NCI-H524 treated with DMSO at 0.1 percent for 48 hours (cell line): Measurements from ENCODE around the gene MRTFA.
"Not testable (repeated sequence)": the region's sequence is repeated elsewhere in the genome, so short reads cannot be mapped to it uniquely, and the experiment has no call there.

Experiments used
- DNase-seq: peaks from one replicate; lab custom pipeline; 2025; lab: John Stamatoyannopoulos, UW

Gene MRTFA

DNA sequence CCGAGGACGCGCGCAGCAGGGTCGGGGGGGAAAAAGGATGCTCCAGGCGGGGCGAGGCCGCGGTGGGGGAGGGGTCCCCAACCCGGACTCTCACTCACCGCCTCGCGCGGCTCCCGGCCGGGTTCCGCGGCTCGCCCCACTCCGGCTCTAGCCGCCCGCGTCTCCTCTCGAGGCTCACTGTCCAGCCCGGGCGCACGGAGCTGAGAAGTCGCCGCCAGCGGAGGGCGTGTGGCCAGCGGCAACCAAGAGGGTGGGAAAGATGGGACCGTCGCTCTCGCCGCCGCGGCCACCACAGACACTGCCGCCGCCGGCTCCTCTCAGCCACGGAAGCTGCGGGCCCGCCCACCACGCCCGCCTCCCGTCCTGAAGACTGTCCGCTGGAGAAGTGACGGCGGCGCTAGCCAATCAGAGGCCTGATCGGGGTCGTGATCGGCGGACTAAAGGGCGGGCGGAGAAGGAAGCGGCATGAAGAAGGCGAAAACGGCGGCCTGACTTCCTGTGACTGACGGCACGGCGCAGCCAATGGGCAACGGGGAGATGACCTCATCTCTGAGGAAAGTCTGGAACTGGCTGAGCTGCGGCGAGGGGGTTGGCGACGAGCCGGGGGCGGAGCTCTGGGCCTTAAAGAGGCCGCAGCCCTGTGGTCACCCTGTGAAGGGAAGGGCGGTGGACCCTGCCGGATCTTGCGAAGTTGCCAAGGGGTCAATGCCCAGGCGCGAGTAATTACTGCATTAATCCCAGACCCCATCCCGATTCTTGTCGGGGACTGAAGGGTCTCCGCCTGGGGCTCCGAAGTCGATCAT lies at the start of gene MRTFA:
Gene MRTFA, minus strand, starts transcription at position 340 of the 803 bp plus-strand sequence.
- peak; percentile 97 for DNase-seq

DNA sequence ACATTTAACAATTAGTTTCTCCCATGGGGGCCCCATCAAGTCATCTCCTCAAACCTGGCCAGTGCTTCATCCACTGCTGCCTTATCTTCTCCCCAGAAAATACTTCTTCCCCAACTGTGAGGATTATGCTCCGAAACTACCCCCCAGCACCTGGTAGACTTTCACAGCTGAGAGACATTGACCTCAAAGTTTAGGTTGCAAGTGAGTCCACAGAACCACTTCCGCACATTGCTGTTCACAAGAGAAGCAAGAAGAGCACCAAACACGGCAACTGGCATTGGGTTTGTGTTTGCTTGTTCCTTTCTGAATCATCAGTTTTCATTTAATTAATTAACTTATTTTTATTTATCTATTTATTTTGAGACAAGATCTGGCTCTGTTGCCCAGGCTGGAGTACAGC lies 48.9 kb upstream of the MRTFA start:
- no peak for DNase-seq

GRCh38 chr22:40684728-40685127 lies 48.2 kb upstream of the MRTFA start:
- peak; percentile 65 for DNase-seq

- DNase-seq = no peak
Measured at GRCh38 chr22:40681451-40681850, 44.9 kb upstream of the MRTFA start.

GRCh38 chr22:40680819-40681183 lies 44.3 kb upstream of the MRTFA start:
- no peak for DNase-seq

GRCh38 chr22:40679964-40680818 lies 43.7 kb upstream of the MRTFA start:
- DNase-seq = peak; percentile 51

DNA sequence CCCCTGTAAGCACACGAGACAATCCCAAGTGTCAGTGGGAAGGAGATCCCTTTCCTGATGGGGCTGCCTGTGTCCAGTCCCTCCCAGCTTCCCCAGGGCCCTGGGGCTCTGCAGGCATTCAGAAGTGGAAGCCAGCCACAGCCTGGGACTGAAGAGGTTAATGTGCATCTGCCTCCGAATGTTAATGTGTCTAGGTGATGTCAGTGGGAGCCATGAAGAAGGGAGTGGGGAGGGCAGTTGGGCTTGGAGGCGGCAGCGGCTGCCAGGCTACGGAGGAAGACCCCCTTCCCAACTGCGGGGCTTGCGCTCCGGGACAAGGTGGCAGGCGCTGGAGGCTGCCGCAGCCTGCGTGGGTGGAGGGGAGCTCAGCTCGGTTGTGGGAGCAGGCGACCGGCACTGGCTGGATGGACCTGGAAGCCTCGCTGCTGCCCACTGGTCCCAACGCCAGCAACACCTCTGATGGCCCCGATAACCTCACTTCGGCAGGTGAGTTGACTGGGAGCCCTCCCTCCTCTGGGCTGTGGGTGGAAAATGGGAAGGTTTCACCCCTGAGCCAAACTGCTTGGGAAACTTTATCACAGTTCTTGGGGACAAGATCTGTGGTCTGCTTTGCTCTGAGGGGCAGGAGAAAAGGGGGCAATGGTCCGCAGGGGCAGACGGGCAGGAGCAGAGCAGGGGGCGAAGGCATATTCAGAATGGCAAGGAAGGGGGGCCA lies 42.9 kb upstream of the MRTFA start, which contains the start of gene MCHR1:
Gene MCHR1, plus strand, starts transcription at position 236 of the 715 bp plus-strand sequence. Its CDS starts 169 bp downstream, at position 405.
- no peak for DNase-seq

DNA sequence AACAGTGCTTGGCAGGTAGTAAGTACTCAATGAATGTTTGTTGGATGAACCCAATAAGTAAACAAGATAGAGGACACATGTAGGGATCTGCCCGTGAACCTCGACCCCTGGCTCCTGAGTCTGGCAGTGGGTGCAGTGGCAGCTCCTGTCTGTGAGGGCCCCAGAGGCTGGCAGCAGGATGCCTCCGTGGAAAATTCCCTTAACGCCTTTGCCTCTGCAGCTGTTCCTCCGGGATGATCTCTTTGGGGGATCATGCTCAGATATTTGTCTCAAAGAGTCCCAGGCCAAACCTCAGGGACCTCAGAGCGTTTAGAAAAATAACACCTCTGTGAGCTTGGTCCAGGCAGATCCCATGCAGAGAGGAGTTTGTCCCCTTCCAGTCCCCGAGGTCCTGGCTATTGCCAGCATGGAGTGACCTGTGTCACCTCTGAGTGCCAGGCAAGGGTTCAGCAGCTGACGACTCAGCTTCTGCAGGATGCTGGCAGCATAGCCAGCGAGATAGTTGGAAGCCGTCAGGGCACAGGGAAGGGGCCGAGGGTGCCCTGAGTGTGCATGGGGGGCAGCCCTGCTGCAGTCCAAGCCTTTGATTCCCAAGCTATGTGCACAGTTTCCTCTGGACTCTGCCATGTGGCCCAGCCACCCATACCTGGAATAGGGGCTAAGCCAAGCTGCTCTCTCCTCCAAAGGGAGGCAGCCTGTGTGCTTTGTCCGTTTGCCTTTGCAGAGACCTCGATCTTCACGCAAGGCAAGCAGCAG lies 42.2 kb upstream of the MRTFA start:
- no peak for DNase-seq

GRCh38 chr22:40676644-40677043 lies 40.1 kb upstream of the MRTFA start:
- no peak for DNase-seq

- not testable (repeated sequence) for DNase-seq
Measured at GRCh38 chr22:40676166-40676565, 39.6 kb upstream of the MRTFA start.

GRCh38 chr22:40674274-40674673 lies 37.8 kb upstream of the MRTFA start:
- no peak for DNase-seq

DNA sequence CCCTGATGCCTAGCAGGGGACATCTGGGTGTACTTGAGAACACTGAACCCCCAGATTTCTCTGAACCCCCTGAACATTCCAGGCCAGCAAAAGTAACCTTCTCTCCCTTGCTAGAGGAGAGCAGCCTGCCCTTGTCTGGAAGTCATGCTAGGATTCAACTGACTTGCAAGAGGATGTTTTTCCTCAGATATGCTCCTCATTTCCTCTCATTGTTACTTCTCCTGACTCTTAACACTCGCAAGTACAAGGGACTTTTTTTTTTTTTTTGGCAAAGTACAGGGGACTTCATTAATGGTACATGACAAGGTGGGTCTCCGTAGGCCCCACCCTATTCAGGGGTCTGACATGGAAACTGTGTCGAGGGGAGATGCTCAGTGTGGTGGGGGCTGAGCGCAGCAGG lies 36.5 kb upstream of the MRTFA start:
- DNase-seq = no peak

DNA sequence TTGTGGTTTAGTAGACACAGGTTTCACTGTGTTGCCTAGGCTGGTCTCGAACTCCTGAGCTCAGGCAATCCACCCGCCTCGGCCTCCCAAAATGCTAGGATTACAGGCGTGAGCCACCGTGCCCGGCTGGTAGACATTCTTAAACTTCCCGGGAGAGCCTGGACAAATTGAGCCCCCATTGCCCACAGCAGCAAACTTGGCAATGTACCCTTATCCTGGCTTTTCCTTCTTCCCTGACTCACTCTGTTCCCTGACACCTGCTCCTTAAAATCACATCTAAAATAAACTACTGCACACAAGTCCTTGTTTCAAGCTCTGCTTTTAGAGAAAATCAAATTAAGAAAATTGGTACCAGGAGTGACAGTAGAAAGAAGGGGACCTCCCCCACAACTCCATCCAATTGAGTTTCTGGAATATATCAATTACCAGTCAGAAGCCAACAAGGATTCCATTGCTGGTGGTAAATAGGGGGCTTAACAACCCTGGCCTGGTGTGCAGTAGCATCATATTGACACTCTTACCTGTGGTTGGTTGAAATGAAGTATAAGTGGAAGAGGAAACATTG lies 35.4 kb upstream of the MRTFA start:
- DNase-seq = no peak

DNA sequence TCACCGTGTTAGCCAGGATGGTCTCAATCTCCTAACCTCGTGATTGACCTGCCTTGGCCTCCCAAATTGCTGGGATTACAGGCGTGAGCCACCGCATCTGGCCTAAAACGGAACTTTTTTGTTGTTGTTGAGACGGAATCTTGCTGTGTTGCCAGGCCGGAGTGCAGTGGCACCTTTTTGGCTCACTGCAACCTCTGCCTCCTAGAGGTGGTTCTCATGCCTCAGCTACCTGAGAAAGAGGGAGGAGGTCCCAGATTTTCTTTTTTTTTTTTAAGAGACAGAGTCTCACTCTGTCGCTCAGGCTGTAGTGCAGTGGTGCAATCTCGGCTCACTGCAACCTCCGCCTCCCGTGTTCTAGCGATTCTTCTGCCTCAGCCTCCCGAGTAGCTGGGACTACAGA lies 34.9 kb upstream of the MRTFA start:
- no peak for DNase-seq

- no peak for DNase-seq
Measured at GRCh38 chr22:40670058-40670457, 33.5 kb upstream of the MRTFA start.

DNA sequence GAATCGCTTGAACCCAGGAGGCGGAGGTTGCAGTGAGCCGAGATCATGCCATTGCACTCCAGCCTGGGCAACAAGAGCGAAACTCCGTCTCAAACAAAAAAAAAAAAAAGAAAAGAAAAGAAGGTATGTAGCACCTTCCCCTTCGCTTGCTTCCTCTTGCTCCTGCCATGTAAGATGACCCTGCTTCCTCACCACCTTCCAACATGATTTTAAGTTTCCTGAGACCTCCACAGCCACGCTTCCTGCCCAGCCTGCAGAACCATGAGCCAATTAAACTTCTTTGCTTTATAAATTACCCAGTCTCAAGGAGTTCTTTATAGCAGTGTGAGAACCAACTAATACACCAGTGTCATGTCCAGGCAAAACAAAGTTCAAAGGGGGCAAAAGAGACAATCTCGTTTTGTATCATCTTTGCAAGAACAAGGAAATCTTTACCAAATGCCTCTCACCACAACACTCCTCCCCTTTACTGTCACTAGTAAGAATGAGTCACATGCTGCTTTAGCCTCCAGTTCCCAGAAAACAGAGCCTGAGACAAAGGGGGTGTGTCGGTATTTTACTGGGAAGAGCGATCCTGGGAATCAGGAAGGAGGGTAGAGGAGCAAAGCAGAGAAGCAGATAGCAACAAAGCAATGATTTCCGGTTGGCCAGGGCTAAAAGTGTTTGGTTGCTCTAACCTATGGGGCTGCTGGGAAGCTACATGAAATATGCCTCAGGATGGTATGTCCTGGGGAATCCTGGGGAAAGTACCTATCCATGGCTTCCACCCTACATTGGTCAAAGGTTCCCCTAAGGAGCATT lies 32.3 kb upstream of the MRTFA start:
- DNase-seq = no peak

DNA sequence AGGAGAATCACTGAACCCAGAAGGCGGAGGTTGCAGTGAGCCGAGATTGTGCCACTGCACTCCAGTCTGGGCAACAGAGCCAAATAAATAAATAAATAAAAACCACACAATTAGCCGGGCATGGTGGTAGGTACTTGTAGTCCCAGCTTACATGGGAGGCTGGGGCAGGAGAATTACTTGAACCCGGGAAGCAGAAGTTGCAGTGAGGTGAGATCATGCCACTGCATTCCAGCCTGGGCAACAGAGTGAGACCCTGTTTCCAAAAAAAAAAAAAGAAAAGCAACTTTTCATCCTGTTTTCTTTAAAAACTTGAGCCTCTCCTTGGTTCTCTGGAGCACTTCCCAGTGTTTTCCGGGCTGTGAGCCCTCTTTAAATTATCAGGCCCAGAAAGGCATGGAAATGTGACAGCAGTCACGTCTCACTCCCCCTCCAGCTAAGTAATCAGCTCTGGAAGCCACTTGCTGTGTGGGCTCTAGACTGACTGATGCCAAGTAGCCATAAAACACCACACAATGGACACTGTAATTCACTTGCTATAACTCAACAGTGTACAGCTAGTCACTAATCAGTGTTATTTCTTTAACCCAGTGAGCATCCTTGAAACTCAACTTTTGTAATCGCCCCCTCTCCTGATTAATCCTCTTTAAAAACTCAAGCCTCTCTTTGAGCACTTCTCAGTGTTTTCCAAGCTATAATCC lies 29.8 kb upstream of the MRTFA start:
- peak; percentile 81 for DNase-seq

DNA sequence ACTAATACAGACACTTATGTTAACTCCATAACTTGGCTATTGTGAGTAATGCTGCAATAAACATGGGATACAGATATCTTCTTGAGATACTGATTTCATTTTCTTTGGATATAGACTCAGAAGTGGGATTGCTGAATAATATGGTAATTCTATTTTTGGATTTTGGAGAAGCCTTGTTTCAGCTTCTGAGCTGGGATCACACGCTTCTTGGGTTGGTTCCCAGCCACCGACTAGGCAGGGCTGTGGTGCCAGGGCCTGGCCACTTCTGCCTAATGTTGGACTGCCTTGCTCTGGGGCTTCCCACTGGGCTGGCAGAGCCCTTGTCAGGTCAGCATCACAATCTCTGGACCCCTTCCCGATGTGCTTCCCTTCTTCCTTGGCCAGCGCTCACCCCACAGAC lies 28.8 kb upstream of the MRTFA start:
- no peak for DNase-seq

DNA sequence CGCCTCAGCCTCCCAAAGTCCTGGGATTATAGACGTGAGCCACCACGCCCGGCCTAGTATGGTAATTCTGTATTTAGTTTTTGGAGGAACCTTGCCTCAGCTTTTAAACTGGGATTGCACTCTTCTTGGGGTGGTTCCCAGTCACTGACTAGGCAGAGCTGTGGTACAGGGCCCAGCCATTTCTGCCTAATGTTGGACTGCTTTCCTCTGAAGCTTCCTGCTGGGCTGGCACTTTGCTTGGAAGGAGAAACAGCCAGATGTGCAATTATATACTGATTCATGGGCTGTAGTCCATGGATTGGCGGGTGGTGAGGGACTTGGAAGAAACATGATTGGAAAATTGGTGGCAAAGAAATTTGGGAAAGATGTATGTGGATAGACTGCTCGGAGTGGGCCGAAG lies 25.2 kb upstream of the MRTFA start:
- DNase-seq = no peak

- no peak for DNase-seq
Measured at GRCh38 chr22:40660730-40661129, 24.2 kb upstream of the MRTFA start.
